Prostate gland (tissue), 2 donors: ENCODE results near the gene TNFSF18.

ENCODE experiments used
- POLR2AphosphoS5 ChIP-seq: sonication (generic); formaldehyde crosslinking; IDR thresholded peaks from one replicate; pipeline ENCODE4 v1.6.1; 2017; ENCODE audit warnings: antibody characterized with exemption
- TF ChIP-seq, protein P1 (sequence below), 4 experiments: fragments of 200-600 bp in 2 of 4; fragments of 450-650 bp in 2 of 4; sonication (generic) in 2 of 4; IDR thresholded peaks; 1 replicate in 3 of 4; 2 replicates in 1 of 4; pipeline ENCODE4 v1.5.1; 2016 to 2019; ENCODE audit warnings: antibody characterized with exemption in 4 of 4, mild to moderate bottlenecking in 2 of 4, moderate library complexity in 2 of 4

DNA sequence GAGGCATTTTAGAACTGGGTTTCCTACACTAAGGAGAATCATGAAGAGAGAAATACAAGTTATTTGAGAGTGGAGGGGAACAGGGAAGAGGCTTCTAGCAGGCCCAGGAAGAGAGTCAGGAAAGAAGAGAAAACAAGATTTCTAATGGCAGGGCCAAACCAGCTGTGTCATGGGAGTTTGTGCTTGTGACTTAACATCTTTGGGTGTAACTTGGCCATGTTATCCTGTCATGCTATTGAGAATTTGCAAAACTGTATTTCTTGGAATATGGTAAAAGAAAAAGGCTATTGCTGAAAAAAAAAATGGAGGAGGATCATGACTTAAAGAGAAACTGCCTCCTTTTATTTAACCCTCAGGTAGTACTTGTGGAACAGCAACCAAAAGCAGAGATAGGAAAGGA is 47.4 kb upstream of the TNFSF18 start:
- TF ChIP-seq, protein P1, sequence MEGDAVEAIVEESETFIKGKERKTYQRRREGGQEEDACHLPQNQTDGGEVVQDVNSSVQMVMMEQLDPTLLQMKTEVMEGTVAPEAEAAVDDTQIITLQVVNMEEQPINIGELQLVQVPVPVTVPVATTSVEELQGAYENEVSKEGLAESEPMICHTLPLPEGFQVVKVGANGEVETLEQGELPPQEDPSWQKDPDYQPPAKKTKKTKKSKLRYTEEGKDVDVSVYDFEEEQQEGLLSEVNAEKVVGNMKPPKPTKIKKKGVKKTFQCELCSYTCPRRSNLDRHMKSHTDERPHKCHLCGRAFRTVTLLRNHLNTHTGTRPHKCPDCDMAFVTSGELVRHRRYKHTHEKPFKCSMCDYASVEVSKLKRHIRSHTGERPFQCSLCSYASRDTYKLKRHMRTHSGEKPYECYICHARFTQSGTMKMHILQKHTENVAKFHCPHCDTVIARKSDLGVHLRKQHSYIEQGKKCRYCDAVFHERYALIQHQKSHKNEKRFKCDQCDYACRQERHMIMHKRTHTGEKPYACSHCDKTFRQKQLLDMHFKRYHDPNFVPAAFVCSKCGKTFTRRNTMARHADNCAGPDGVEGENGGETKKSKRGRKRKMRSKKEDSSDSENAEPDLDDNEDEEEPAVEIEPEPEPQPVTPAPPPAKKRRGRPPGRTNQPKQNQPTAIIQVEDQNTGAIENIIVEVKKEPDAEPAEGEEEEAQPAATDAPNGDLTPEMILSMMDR (IDR thresholded peaks at IDR 0.05), result no peak
- TF ChIP-seq POLR2AphosphoS5, result no peak
